ENCODE measurements around the gene DUSP6.

DUSP6 gene

DNA sequence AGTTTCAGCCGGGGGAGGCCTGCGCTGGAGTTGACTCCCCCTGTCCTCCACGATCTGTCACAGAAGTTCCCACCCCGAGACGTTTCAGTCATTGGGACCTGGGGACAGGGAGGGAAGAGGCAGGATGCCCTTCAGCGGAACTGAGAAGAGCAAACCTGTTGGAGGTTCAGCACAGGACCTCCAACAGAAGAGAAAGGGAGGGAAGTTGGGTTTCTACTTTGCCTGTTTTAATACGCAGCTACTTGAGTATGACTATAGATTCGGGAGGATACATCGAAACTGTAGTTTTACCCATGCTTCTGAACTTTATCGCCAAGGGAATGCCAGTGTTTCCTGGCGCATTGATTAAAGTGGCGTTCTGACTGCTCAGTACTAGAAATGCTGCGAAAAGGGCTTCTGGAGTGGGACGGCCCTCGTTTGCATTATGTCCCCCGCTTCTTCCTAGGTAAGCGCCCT lies 2.3 kb upstream of the DUSP6 start:
- H3K27ac ChIP-seq (ENCODE audit: low read depth, low read length), result peak overlapping the region; percentile 98

GRCh38 chr12:89353823-89354611 lies 1.7 kb upstream of the DUSP6 start:
- H3K27ac ChIP-seq (ENCODE audit: low read depth, low read length), result peak overlapping the region; percentile 98
- H3K4me1 ChIP-seq (ENCODE audit: control insufficient read depth, insufficient read depth, low read length), result no peaks in the 10 kb centered on the region
- H3K27me3 ChIP-seq (ENCODE audit: control insufficient read depth, insufficient read depth, low read length), result no peaks in the 10 kb centered on the region
- H3K4me3 ChIP-seq (ENCODE audit: low read length), result peak overlapping the region; percentile 97
- H3K36me3 ChIP-seq (ENCODE audit: control insufficient read depth, insufficient read depth, low read length), result peaks cover 4% of the 10 kb centered on the region
- H3K9ac ChIP-seq (ENCODE audit: low read length), result peak overlapping the region; percentile 61

More for the DNA sequence above, 2.3 kb upstream of the DUSP6 start:
- Histone ChIP-seq H3K4me3 (ENCODE audit: low read length) (peak overlapping the region; percentile 97), H3K9ac (ENCODE audit: low read length) (peak overlapping the region; percentile 61), H3K36me3 (ENCODE audit: control insufficient read depth, insufficient read depth, low read length) (no peaks in the 10 kb centered on the region), H3K27me3 (ENCODE audit: control insufficient read depth, insufficient read depth, low read length) (no peaks in the 10 kb centered on the region), H3K4me1 (ENCODE audit: control insufficient read depth, insufficient read depth, low read length) (no peaks in the 10 kb centered on the region)

DNA sequence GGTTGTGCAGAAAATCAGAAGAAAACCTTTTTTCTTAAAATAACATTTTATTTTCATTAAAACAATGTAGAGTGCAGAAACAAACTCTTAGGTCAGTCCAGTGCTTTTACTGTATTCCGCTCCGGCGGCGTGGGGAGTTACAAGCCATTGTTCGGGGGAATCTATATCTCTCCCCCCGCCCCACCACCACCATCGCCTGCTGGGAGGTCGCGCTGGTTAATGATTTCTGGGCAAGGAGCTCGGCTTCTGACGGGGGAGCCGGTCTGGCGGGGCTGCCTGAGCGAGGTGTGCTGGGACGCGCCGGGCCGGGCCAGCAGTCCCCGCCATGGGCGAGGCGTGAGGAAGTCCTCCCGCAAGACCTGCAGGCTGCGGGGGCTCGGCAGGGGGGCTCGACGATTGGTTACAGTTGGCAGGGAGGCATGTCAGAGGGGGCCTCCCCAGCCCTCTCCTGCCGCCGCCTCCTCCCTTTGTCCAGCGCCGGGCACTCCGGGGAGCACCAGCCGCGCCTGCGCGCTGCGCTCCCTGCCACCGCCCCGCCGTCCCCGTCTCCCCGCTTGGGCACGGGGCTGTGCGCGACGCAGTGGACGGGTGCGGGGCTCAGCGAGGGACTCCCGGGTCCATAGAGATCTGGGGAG lies 1.0 kb upstream of the DUSP6 start:
- Histone ChIP-seq H3K27ac (ENCODE audit: low read depth, low read length) (peak overlapping the region; percentile 98), H3K36me3 (ENCODE audit: control insufficient read depth, insufficient read depth, low read length) (peaks cover 7% of the 10 kb centered on the region), H3K27me3 (ENCODE audit: control insufficient read depth, insufficient read depth, low read length) (no peaks in the 10 kb centered on the region), H3K9ac (ENCODE audit: low read length) (peak overlapping the region; percentile 61), H3K4me3 (ENCODE audit: low read length) (peak overlapping the region; percentile 97), H3K4me1 (ENCODE audit: control insufficient read depth, insufficient read depth, low read length) (no peaks in the 10 kb centered on the region)

- no peaks in the 10 kb centered on the region for H3K4me1 ChIP-seq (ENCODE audit: control insufficient read depth, insufficient read depth, low read length)
- H3K27me3 ChIP-seq (ENCODE audit: control insufficient read depth, insufficient read depth, low read length), result no peaks in the 10 kb centered on the region
- peak overlapping the region; percentile 98 for H3K27ac ChIP-seq (ENCODE audit: low read depth, low read length)
- peaks cover 11% of the 10 kb centered on the region for H3K36me3 ChIP-seq (ENCODE audit: control insufficient read depth, insufficient read depth, low read length)
- H3K9ac ChIP-seq (ENCODE audit: low read length), result peak overlapping the region; percentile 82
- H3K4me3 ChIP-seq (ENCODE audit: low read length), result peak overlapping the region; percentile 97
Observed at GRCh38 chr12:89352242-89352491, 134 bp downstream of the DUSP6 start.

DNA sequence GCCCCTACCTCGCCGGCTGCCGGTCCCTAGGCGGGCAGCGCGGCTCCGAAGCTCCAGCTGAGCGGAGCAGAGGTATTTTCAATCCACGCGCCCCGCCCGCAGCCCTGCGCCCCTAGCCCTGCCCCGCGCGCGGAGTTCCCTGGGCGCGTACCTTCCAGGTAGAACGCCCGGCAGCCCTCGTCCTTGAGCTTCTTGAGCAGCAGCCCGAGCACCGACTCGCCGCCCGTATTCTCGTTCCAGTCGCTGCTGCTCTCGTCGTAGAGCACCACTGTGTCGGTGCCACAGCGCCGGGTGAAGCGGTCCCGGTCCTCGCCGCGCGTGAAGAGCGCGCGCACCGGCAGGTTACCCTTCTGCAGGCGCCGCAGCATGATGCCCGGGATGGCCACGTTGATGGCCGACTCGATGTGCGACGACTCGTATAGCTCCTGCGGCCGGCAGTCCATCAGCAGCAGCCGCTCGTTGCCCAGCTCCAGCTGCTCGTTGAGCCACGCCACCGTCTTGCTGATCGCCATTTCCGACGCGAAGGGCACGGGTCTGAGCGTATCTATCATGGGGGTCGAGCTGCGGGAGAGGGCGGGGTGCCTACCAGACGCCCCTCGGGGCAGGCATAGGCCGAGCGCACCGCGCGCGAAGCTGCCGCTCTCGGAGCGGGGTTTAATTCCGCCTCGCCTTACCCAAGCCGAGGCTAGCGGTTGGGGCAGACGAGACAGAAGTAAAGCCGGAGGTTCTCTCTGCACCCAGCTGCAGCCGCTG lies 636 bp downstream of the DUSP6 start:
- Histone ChIP-seq H3K36me3 (ENCODE audit: control insufficient read depth, insufficient read depth, low read length) (peaks cover 11% of the 10 kb centered on the region), H3K4me1 (ENCODE audit: control insufficient read depth, insufficient read depth, low read length) (no peaks in the 10 kb centered on the region), H3K9ac (ENCODE audit: low read length) (peak overlapping the region; percentile 82), H3K4me3 (ENCODE audit: low read length) (peak overlapping the region; percentile 97), H3K27ac (ENCODE audit: low read depth, low read length) (peak overlapping the region; percentile 98), H3K27me3 (ENCODE audit: control insufficient read depth, insufficient read depth, low read length) (no peaks in the 10 kb centered on the region)

DNA sequence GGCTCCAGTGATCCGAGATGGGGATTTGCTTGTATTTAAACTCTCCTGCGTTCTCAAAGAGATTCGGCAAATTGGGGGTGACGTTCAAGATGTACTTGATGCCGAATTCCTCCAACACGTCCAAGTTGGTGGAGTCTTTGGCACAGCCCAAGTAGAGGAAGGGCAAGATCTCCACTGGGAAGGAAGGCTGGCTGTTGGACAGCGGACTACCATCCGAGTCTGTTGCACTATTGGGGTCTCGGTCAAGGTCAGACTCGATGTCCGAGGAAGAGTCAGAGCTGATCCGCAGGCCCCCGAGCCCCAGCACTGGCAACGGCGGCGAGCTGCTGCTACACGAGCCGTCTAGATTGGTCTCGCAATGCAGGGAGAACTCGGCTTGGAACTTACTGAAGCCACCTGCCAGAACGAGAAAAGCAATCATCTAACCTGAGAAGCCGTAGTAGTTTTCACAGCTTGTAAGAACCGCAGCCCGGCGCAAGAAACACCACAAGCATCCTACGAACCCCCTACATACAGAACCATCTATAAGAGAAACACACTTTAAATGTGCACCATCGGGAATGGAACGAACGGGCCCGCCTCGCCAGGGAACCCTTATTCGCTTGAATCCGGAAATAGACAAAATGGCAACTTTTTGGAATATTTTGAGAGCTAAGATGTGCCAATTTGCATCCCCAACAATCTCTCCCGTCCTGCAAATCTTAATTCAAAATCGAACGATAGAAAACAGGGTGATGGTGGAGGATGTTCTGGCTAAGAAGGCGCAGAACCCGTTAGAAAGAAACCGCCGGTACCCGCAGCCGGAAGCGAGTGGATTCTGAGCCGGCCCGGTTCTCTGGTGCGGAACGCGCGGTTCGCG lies 1.4 kb downstream of the DUSP6 start:
- Histone ChIP-seq H3K27ac (ENCODE audit: low read depth, low read length) (peak overlapping the region; percentile 98), H3K9ac (ENCODE audit: low read length) (peak overlapping the region; percentile 82), H3K4me3 (ENCODE audit: low read length) (peak overlapping the region; percentile 97), H3K4me1 (ENCODE audit: control insufficient read depth, insufficient read depth, low read length) (no peaks in the 10 kb centered on the region), H3K27me3 (ENCODE audit: control insufficient read depth, insufficient read depth, low read length) (no peaks in the 10 kb centered on the region), H3K36me3 (ENCODE audit: control insufficient read depth, insufficient read depth, low read length) (peaks cover 11% of the 10 kb centered on the region)

- Histone ChIP-seq H3K4me3 (ENCODE audit: low read length) (peak overlapping the region; percentile 97), H3K27me3 (ENCODE audit: control insufficient read depth, insufficient read depth, low read length) (no peaks in the 10 kb centered on the region), H3K36me3 (ENCODE audit: control insufficient read depth, insufficient read depth, low read length) (peaks cover 11% of the 10 kb centered on the region), H3K4me1 (ENCODE audit: control insufficient read depth, insufficient read depth, low read length) (no peaks in the 10 kb centered on the region), H3K27ac (ENCODE audit: low read depth, low read length) (peak overlapping the region; percentile 98), H3K9ac (ENCODE audit: low read length) (peak overlapping the region; percentile 82)
Observed at GRCh38 chr12:89350260-89350629, 2.1 kb downstream of the DUSP6 start.

- no peak overlapping the region for H3K9ac ChIP-seq (ENCODE audit: low read length)
- peak overlapping the region; percentile 98 for H3K27ac ChIP-seq (ENCODE audit: low read depth, low read length)
- H3K4me1 ChIP-seq (ENCODE audit: control insufficient read depth, insufficient read depth, low read length), result no peaks in the 10 kb centered on the region
- no peaks in the 10 kb centered on the region for H3K27me3 ChIP-seq (ENCODE audit: control insufficient read depth, insufficient read depth, low read length)
- H3K36me3 ChIP-seq (ENCODE audit: control insufficient read depth, insufficient read depth, low read length), result peaks cover 11% of the 10 kb centered on the region
- H3K4me3 ChIP-seq (ENCODE audit: low read length), result peak overlapping the region; percentile 97
Observed at GRCh38 chr12:89349814-89350213, 2.5 kb downstream of the DUSP6 start.

DNA sequence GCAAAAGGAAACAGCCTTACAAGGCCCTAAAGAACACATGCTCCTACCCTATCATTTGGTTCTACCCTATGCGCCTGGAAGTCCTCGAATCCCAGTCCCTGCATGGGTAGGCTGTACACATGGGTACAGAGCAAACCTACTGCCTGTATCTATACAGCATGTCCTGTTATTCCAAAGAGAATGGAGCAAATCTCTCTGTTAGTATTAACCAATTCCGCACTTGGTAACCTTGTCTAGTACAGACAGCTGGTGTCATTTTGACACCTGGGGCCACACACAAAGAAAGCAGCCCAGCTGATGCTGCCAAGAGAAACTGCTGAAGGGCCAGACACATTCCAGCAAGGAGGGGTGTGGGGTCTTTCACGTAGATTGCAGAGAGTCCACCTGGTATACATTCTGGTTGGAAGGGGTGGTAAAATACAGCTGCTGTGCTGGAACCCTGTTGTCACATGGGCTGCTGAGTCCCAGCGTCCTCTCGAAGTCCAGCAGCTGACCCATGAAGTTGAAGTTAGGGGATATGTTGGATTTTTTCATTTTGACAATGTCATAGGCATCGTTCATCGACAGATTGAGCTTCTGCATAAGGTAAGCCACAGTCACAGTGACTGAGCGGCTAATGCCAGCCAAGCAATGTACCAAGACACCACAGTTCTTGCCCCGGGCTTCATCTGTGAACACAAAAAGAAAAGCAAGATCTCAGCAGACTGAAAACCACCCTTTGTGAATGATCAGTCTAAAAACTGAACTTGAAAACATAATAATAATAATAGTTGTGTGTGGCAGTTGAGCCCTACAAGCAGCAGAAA lies 3.2 kb downstream of the DUSP6 start:
- no peaks in the 10 kb centered on the region for H3K27me3 ChIP-seq (ENCODE audit: control insufficient read depth, insufficient read depth, low read length)
- H3K9ac ChIP-seq (ENCODE audit: low read length), result no peak overlapping the region
- peak overlapping the region; percentile 11 for H3K27ac ChIP-seq (ENCODE audit: low read depth, low read length)
- peaks cover 11% of the 10 kb centered on the region for H3K36me3 ChIP-seq (ENCODE audit: control insufficient read depth, insufficient read depth, low read length)
- no peaks in the 10 kb centered on the region for H3K4me1 ChIP-seq (ENCODE audit: control insufficient read depth, insufficient read depth, low read length)
- H3K4me3 ChIP-seq (ENCODE audit: low read length), result peak overlapping the region; percentile 97

DNA sequence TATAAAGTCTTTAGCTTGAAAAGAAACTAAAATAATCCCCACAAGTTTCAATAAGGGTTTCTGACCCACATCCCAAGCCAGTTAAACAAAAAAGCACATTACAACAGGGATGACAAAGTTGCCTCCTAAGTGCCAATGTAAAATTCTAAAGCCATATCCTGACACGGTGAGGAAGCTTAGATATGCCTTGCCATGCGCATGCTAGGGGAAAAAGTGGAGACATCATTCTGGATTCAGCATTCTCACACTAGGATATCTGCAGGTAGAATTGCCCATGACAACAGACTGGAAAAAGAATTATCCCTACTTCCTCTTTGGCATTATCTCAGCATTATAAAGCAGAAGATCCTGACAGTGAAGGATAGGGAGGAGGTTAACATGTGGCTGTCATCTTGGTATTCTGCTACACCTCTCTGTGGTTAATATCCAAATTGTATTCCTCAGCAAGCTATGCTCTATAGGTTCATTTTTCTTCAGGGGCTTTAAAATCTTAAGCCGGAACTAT lies 4.9 kb downstream of the DUSP6 start:
- Histone ChIP-seq H3K27me3 (ENCODE audit: control insufficient read depth, insufficient read depth, low read length) (no peaks in the 10 kb centered on the region), H3K4me1 (ENCODE audit: control insufficient read depth, insufficient read depth, low read length) (no peaks in the 10 kb centered on the region), H3K27ac (ENCODE audit: low read depth, low read length) (no peak overlapping the region)

GRCh38 chr12:89346741-89347324 lies 5.5 kb downstream of the DUSP6 start:
- Histone ChIP-seq H3K4me3 (ENCODE audit: low read length) (no peak overlapping the region), H3K27ac (ENCODE audit: low read depth, low read length) (no peak overlapping the region), H3K4me1 (ENCODE audit: control insufficient read depth, insufficient read depth, low read length) (no peaks in the 10 kb centered on the region)

More for the DNA sequence above, 4.9 kb downstream of the DUSP6 start:
- H3K4me3 ChIP-seq (ENCODE audit: low read length), result peak overlapping the region; percentile 41
- peaks cover 11% of the 10 kb centered on the region for H3K36me3 ChIP-seq (ENCODE audit: control insufficient read depth, insufficient read depth, low read length)
- no peak overlapping the region for H3K9ac ChIP-seq (ENCODE audit: low read length)

More at GRCh38 chr12:89346741-89347324, 5.5 kb downstream of the DUSP6 start:
- no peak overlapping the region for H3K9ac ChIP-seq (ENCODE audit: low read length)
- no peaks in the 10 kb centered on the region for H3K27me3 ChIP-seq (ENCODE audit: control insufficient read depth, insufficient read depth, low read length)
- peaks cover 11% of the 10 kb centered on the region for H3K36me3 ChIP-seq (ENCODE audit: control insufficient read depth, insufficient read depth, low read length)
